Activated effector memory CD4-positive, alpha-beta T cell treated with anti-CD3 and anti-CD28 coated beads, Interleukin-2, amount 50 U/mL, for 16 hours (primary cell): ENCODE data around the gene FAM222A.

Source experiments
- DNase-seq: peaks from one replicate; pipeline ENCODE4 v3.0.0-alpha.2; 2020

FAM222A gene

DNA sequence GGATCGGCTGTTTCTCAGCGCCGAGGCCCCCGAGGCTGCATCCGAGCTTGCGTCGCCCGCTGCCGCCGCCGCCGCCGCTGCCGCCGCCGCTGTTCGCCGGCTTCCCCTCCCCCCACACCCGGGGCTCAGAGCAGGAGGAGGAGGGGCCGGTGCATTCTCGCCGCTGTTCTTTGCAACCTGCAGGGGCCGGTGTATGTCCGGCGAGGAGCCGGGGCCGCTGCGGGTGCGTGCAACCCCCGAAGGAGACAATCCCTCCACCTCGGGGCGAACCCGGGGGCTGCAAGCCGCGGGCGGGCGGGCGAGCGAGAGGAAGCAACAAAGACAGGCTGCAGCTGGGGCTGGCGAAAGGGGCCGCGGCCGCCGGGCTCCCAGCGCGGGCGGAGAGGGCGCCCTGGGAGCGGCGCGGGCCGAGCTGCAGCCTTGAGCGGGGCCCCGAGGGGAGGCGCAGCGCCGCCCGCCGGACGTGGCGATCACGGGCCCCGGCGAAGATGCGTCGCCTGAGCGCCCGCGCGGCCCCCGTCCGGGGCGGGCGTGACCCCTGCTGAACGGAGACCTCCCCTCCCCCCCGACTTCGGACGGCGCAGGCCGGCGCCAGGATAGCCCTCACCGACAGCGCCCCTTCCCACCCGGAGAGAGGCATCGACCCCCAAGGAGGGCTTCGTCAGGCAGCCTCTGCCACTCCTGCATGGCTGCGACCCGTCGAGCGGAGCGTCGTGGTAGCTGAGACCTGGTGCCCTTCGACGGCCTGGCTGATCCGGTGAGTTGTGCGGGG is 702 bp downstream of the FAM222A start:
- peak; percentile 85 for DNase-seq

DNA sequence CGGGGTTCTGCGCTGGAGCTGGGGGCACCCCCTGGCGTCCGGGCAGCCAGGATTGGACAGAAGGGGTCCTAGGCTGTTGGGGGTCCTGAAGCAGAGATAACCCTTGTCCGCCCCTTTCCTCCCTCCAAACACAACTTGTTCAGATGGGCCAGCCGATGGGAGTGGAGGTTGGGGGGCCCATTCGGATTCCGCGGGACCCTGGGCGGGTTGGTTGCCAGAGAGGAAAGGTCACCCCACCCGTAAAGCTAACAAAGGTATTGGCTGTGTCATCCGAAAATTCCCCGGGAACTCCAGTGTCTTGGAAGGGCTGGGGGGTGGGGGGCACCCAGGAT is 1.3 kb downstream of the FAM222A start:
- no peak for DNase-seq

DNA sequence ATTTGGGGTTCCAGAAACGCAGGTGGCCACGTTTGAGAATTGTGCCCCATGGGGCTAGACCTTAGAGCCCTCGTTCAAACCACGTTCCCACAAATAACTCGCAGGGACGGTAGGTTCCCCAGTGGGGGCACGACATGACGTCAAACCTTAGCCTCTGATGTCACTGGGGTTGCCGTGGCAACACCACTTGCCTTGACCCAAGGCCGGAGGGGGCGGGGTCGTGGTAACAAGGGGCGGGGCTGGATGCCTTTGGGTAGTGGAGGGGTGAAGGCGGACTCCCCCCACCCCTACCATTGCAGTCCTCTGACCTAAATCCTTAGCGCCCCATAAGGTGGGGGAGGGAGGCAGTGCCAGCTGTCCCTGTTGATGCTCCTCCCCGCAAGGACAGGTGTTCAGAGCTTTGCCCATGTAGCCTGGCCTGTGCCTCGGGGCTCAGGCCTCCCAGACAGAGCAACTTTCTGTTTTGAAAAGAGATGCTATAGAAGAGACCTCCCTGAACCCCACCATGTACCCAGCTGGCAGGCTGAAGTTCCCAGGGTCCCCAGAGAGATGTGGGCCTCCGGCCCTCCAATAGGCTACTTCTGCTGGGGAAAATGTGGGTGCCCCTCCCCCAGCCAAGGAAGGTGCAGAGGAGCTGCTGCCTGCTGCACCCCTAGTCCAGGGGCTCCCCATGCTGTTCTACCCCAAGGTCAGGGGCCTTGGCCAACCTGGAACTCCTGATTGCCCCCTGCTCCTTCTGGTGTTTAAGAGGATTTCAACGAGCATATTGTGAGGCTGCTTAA is 1.9 kb downstream of the FAM222A start:
- DNase-seq: no peak

DNA sequence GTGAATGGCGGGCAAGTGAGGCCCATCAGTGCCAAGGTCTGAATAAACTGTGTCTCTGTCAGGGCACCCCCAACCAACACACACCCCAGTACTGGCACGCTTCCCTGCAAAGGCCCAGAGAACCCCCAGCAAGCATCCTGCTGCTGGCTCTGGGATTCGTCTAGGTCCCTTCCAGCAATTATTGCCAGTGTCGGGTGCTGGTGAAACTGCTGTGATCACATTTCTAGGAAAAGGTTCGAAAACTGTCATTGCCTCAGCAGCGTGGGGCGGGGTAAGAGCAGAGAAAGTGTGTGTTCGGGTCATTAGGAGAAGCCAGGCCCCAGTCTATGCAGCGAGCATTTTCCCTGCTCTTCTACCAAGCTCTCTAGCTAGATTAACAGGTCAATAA is 2.5 kb downstream of the FAM222A start:
- no peak for DNase-seq

DNA sequence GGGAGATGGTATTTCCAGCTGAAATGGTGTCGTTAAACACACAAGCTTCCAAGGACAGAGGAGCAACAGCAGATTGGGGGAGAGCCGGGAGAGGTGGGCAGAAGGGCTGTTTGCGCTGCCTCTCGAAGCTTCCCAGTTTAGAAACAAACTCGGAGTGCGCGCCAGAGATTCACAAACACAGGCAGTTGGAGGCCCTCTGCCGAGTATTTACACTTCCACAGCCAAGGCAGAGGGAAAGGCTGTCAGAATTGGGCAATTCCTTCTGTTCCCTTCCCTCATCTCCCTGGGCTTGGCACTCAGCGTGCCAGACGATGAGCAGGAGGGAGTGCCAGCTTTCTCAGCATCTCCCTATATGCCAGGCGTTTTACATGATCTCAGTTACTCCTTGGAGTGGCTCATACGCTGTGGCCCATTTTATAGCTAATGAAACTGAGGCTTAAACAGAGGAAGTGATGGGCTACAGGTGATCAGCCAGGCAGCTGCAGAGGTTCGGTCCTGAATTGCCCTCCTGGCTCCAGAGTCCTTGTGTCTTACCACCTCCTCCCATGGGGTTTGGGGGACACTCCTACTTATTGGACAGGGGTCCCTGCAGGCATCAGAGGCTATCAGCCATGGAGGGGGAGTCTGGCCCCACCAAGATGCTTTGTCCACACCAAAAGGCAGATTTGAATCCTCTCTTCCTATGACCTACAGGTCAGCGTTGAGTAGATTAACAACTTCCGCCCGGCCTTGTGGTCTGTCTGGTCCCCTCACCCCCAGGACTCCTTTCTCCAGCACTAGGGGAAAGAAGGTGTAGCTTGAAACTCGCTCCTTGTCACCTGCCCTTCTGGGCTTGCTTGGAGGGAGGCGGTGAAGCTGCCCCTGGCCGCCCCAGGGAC is 3.1 kb downstream of the FAM222A start:
- no peak for DNase-seq

DNA sequence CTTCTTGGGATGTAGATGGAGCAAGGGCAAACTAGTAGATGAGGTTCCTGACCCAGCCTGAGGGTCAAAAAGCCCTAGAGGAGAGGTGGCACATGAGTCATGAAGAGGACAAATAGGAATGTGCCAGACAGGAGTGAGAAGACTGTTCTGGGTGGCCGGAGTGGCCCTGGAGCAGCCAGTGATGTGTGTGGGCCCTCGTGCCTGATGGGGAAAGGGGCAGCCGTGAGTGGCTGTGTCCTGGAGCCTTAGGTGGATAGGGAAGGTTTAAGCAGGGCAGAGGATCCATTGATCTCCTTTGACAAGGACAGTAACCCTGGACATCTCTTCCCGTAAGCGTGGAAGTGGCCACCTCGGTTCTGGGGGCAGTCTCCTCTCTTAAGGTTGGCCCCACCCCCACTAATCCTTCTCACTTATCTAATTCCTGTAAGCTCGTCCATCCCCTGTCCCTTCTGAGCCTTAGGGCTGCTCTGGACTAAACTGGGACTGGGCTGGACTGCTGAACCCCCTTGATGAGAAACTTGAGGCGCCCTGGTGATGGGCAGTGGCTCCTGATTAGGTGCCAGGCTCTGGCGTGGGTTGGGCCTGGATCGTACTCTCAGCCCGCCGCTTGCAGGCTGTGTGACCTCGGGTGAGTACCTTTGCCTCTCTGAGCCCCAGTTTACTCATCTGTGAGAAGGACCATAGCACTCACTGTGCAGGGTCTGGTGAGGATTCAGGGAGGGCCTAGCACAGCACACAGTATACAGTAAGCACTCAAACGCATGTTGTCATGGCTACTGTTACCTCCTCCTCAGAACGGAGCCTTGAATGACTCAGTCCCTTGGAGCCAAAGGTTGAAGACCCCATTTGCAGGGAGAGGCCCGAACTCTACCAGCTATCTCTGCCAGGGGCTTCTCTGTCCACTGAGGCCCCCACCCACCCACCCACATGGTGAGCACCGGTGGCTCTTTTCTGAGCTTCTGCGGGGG is 4.0 kb downstream of the FAM222A start:
- no peak for DNase-seq

DNA sequence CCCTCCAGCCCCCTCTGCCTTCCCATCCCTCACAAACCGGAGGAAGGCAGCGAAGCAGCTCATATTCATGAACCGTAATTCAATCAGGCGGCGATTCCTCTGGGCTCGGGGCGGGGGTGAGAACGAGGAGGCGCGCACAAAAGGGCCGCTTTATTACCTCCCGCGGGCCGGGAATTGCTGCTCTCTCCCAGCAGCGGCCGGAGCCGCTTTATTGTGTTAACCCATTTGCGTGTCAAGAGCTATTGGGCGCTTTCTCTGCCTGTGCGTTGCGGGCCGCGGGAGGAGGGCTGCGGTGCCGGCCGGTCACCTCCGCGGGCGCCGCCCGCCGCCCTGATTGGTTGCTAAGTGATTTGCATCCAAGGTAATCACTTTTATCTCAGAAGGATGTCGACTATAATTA is 4.8 kb downstream of the FAM222A start:
- DNase-seq: no peak

DNA sequence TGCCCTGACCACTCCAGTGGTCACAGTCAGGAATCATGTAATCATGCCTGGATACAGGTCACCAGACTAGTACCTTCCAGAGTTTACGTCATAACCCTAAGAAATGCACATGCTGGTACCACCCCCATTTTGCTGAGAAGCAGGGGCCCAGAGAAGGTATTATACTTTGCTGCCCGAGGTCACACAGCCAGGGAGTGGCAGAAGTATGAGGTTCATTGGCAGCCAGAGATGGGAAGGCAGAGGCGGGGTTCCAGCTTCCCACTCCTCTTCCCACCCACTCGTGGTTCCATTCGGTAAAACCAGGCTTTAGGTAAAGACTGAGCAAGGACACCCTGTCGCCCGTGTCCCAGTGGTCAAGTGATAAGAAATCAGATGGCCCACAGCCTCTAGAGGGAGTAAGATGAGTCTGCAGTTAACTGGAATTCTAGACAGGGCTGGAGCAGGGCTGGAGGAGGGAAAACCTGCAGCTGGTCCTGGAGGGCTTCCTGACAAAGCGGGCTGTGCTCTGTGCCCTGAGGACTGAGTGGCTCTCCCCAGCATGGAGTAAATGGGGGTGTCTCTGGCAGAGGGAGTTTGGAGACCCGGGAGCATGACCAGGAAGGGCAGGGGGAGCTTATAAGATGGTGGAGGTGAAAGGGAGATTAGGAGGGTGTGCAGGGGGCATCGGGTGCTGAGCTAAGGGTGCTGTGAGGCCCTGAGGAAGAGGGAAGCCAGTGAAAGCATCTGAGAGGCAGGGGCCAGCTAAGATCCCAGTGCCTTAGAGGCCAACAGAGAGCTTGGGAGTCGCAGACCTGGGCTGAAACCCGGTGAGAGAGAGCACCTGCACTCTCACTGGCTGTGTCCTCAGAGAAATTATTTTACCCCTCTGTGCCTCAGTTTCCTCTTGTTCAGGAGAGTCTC is 5.7 kb downstream of the FAM222A start:
- DNase-seq: no peak

DNA sequence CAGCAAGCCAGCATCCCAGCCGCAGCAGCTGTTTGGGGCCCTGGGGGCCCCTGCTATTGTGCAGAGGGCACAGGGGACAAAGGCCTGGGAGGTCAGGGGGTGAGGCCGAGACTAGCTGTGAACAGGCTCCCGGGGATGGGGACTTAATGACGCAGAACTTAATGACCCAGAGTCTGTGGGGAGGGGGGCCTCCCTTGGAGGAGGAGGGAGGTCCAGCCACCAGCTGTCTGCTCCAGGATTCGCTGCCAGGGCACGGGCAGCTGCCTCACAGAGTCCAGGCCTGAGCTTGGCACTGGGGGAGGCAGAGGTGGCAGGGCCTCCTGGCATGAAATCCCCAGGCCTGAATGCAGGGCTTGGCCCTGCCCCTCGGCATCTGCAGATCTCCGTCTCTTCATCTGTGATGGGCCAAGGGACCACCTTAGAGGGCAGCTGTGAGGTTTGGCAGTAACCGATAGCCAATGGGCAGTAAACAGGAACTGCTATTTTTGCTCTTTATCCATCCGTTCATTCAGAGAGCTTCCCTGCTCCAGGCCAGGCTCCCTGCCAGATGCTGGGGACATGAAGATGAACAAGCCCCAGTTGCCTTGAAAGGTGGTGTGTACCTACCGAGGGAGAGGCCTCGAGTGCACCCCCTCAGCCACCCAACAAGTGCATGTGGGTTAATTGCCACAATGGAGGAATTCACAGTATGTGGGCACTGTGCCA is 6.7 kb downstream of the FAM222A start:
- no peak for DNase-seq

DNA sequence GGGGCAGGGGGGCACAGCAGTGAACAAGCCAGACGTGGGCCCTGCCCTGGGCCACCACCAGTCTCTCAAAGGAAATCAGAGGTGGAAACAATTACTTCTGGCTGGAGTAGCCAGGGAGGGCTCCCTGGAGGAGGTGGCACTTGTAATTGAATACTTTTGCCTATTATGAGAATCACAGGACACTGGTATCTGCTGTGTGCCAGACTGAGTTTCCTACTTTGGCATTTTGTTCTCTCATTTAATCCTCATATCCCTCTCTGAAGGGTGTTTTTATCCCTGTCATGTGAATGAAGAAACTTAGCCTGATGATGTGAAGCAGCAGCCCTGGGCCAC is 7.2 kb downstream of the FAM222A start:
- no peak for DNase-seq

DNA sequence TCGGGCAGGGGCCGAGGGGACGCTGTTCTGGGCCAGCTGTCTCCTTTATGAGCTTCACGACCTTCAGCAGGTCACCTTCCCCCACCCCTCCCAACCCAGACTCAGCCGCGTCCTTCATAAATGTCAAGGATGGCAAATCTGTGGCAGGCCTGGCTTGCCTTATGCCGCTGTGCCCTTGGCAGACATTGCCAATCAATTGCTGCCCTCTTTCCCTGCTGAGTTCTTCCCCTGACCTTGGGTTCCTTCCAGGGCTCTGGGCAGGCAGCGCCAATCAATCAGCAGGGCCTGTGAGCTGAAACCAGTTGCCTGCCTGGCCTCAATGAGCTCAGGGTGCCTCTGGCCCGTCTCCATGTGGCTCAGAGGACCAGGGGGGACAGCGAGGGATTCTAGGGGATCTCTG is 7.7 kb downstream of the FAM222A start:
- DNase-seq: no peak

DNA sequence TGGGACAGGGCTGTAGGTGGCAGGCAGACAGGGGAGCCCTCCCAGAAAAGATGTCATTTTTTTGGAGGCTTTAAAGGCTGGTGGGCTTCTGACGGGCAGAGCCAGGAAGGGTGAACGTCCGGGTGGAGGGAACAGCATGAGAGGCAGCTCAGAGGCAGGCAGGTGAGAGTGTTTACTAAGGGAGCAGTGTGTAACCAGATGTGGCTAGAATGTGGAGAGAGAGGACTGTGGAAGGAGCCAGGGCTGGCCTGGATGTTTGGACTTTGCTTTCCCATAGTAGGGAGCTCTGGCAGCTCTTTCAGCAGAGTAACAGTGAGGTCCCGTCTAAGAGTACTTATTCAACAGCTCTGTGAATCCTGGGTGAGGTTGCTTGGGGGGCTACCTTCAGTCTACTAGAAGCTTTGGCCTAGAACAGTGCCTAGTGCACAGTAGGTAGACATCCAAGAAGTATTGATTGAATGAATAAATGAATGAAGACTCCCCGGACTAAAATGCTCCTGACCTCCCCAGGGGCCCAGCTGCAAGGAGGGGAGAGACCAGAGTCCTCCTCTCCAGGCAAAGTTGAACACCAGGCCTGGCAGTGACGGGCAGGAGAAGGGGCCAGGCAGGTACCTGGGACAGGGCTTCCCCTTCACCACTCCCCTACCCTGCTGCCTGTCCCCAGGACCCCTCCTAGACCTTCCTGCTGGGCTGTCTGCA is 8.5 kb downstream of the FAM222A start:
- no peak for DNase-seq

DNA sequence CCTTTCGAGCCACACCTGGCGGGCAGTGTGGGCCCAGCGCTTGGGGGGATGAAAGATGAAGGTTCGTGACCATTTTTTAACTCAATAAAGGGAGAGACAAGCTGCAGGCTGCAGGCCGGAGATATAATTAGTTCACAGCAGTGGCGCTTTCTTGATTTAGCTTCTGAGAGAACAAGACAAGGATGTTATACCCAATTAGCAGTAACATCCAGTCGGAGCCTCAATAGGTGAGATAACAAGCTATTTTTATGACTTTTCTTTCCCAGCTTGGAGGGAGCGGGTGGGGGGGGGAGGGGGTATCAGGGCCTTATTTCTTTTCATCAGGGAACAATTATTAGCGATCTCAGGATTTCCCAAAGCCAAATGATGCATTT is 9.1 kb downstream of the FAM222A start:
- no peak for DNase-seq

DNA sequence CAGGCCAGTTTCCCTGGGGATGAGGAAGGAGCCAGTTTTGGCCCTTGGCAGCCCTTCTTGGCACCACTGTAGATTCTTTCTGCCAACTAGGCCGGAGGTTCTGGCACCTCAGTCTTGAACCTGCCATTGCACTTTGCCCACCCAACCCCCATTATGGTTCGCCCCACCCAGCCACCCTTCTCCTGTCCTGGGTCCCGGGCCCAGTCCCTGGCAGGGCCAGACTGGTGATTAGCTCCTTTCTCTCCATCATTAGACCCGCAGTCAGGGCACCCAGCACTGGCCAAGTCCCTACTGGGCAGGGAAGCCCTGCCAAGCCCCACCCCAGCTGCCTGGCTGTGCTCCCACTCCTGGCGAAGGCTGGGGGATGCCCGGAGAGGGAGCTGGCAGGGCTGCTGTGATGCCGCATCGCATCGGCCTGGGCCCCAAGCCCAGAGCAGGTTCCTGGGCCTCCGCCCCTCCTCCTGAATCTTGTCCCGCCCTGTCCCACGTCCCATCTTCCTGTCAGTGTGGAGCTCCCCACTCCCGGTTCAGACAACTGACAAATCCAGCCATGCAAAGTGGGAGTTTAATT is 9.8 kb downstream of the FAM222A start:
- DNase-seq: no peak

DNA sequence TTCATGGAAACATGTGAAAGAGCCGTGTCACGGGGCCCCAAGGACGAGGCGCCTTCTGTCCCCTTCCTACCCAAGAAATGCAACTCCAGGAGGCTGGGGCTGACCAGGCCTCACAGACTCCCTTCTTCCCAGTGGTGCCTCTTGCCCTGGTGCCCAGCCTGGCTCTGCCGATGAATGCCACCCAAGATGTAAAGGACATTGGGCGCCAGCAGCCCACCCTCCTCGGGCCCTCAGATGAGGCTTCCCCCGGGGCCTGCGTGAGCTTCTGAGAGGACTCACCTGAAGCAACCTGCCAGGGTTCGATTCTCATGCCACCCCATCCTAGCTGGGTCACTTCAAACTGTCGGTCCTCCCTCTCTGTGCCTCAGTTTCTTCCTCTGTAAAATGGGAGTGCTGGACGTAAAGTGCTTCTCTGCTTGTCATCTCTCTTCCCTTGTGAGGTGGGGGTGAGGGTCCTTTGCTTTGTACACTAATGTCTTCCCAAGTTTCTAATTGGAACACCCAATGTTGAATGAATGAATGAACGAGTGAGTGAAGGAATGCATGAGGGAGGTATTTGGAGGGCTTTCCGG is 10.8 kb downstream of the FAM222A start:
- no peak for DNase-seq

DNA sequence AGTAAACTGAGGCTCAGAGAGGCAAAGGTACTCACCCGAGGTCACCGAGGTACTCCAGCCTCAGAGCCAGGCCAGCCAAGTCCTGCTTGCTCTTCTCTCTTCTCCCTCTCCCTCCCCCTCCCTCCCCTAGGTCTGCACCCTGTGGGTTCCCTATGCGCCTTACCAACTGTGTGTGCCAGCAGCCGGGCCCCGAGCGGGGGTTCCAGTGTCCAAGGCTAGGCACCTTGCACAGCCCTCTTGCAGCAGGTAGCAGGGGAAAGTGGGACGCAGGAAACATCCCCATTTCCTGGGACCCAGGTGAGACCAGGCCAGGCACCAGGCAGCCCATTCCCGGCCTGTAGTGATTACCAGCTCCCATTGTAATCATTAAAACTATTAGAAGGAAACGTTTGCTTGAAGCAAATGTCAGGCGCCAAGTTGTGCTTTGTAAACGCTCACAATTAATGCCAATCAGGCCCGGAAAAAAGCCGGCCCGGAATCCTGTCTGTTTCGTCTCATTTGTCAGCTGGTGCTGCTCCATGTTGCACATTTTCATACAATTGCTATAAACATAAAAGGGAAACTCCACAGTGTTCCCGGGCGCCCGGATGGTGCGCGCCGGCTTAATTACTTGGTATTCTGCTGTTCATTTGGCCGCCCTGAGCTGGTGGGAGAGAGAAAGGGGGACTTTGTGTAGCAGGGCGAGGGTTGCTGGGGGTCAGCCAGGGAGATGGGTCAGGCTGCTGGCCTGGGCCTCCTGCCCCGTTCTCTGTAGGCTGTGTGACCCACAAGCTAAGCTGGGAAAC is 11.9 kb downstream of the FAM222A start:
- no peak for DNase-seq

DNA sequence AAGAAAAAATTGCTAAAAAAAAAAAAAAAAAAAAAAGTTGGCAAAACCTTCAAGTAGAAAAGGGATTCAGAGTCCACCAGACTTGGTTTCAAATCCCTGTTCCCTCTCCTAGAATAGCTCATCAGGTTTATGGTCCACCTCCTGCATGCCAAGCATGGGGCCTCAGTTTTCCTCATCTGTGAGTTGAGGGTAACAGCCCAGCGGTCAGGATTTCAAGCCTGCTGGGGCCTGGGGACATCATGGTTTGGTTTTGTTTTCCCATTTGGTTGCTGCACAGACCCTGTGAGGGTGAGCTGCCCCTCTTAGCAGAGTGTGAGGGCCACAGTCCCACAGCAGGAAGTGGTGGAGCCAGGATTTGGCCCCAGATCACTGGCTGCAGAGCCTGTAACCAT is 12.5 kb downstream of the FAM222A start:
- DNase-seq: no peak

DNA sequence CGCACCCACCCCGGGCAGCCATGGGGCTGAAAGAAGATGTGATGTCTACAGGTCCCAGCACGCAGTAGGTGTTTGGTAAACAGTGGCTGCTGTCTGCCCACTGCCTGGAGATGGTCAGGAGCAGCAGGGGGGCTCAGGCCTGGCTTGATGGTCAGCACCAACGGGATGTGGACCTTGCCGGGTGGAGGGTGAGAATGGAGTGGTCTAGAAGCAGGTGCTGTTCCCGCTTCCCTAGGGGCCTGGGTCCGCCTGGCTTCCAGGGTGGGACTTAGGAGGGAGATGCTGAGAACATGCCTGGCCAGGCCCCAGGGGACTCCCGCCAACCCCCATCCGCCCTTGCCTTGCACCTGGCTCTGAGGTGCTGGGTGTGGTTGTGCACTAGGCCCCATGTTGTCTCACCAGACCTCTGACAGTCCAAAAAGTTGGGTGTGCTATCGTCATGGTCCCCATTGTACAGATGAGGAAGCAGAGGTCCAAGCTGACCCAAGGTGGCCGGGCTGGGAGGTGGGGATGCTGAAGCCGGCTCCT is 12.9 kb downstream of the FAM222A start:
- no peak for DNase-seq
